ENCODE data around the gene ZDHHC19.

- TF ChIP-seq CTCF (IDR thresholded peaks at IDR 0.05 in 4 of 5, conservative IDR thresholded peaks at IDR 0.05 in 1 of 5) (no peak), POLR2A (IDR thresholded peaks at IDR 0.05) (no peak)
Measured at GRCh38 chr3:196214783-196215441, 3.7 kb upstream of the ZDHHC19 start.
